CD14-positive monocyte (primary cell): Measurements from ENCODE around the gene IL18RAP. TPM values are rescaled to one million over a fixed set of nuclear protein-coding genes. Genes with fewer than 3 reads are reported as not detected.

Source experiments
- DNase-seq, 3 donors: peaks; one replicate each; pipeline ENCODE4 v3.0.0-alpha.2; 2011 to 2022
- H2AFZ ChIP-seq: 2 replicates; pipeline ENCODE4 v1.6.0; 2012; ENCODE audit warnings: mild to moderate bottlenecking, low read depth, low read length, inconsistent platforms; ENCODE audit not compliant: insufficient read depth, poor library complexity, severe bottlenecking
- H3K27ac ChIP-seq, 2 donors: 1 replicate in 1 of 2; 2 replicates in 1 of 2; pipeline ENCODE4 v1.5.1; 2012 to 2013; ENCODE audit warnings: low read length in 2 of 2, control low read depth in 1 of 2, inconsistent platforms in 1 of 2, low read depth in 1 of 2, mild to moderate bottlenecking in 1 of 2
- H3K27me3 ChIP-seq, 2 donors: one replicate each; pipeline versions ENCODE4 v1.6.0 to v1.6.1; 2011 to 2013; ENCODE audit warnings: low read length in 2 of 2; ENCODE audit not compliant: control insufficient read depth in 2 of 2, insufficient read depth in 2 of 2
- H3K36me3 ChIP-seq, 2 donors: replicated peaks in 1 of 2; 1 replicate in 1 of 2; 2 replicates in 1 of 2; pipeline versions ENCODE4 v1.5.1 to v1.6.1; 2012 to 2013; ENCODE audit warnings: low read length in 2 of 2, control low read depth in 1 of 2, inconsistent platforms in 1 of 2, mild to moderate bottlenecking in 1 of 2; ENCODE audit not compliant: insufficient read depth in 2 of 2, control insufficient read depth in 1 of 2
- H3K4me1 ChIP-seq, 2 donors: 1 replicate in 1 of 2; 2 replicates in 1 of 2; pipeline versions ENCODE4 v1.5.1 to v1.6.1; 2012 to 2013; ENCODE audit warnings: low read length in 2 of 2, control low read depth in 1 of 2, inconsistent platforms in 1 of 2, mild to moderate bottlenecking in 1 of 2, moderate library complexity in 1 of 2; ENCODE audit not compliant: insufficient read depth in 2 of 2, control insufficient read depth in 1 of 2
- H3K4me2 ChIP-seq: replicated peaks from 2 replicates; pipeline ENCODE3; 2012; ENCODE audit warnings: low read length, moderate library complexity, mild to moderate bottlenecking; ENCODE audit not compliant: poor library complexity, severe bottlenecking; ENCODE audit errors: extremely low read depth
- H3K4me3 ChIP-seq, 3 experiments: fragments of 200-600 bp in 1 of 3; sonication (generic) in 1 of 3; replicated peaks in 1 of 3; 1 replicate in 2 of 3; 2 replicates in 1 of 3; pipeline ENCODE4 v1.5.1; 2011 to 2013; ENCODE audit warnings: low read length in 3 of 3, mild to moderate bottlenecking in 3 of 3, control low read depth in 2 of 3, low read depth in 2 of 3, inconsistent platforms in 1 of 3, moderate library complexity in 1 of 3
- H3K79me2 ChIP-seq: 2 replicates; pipeline ENCODE4 v1.6.0; 2012; ENCODE audit warnings: mild to moderate bottlenecking, control low read depth, inconsistent platforms, low read length, moderate library complexity; ENCODE audit not compliant: insufficient read depth
- H3K9ac ChIP-seq: 2 replicates; pipeline ENCODE4 v1.6.0; 2017; ENCODE audit warnings: low read length, mild to moderate bottlenecking; ENCODE audit not compliant: insufficient read depth, poor library complexity, severe bottlenecking
- H3K9me3 ChIP-seq, 2 donors: replicated peaks in 1 of 2; 1 replicate in 1 of 2; 2 replicates in 1 of 2; pipeline versions ENCODE4 v1.5.1 to v1.6.1; 2012 to 2013; ENCODE audit warnings: low read length in 2 of 2, control low read depth in 1 of 2; ENCODE audit not compliant: control insufficient read depth in 1 of 2, insufficient read depth in 1 of 2
- H4K20me1 ChIP-seq: 2 replicates; pipeline ENCODE4 v1.6.0; 2012; ENCODE audit warnings: mild to moderate bottlenecking, low read length, control low read depth, moderate library complexity; ENCODE audit not compliant: insufficient read depth
- H3K27ac Mint-ChIP-seq, 7 donors: one replicate each; pipeline ENCODE4 v1.8.0; 2020; ENCODE audit warnings: mild to moderate bottlenecking in 7 of 7, mixed read lengths in 7 of 7, moderate library complexity in 6 of 7, inconsistent platforms in 2 of 7
- H3K27me3 Mint-ChIP-seq, 3 donors: one replicate each; pipeline ENCODE4 v1.8.0; 2021 to 2022; ENCODE audit warnings: low read depth in 3 of 3, mild to moderate bottlenecking in 3 of 3, mixed read lengths in 3 of 3, moderate library complexity in 3 of 3, inconsistent platforms in 1 of 3
- H3K36me3 Mint-ChIP-seq, 2 donors: one replicate each; pipeline ENCODE4 v1.8.0; 2020; ENCODE audit warnings: mixed read lengths in 2 of 2, inconsistent platforms in 1 of 2, mild to moderate bottlenecking in 1 of 2
- H3K4me1 Mint-ChIP-seq: one replicate; pipeline ENCODE4 v1.8.0; 2020; ENCODE audit warnings: mild to moderate bottlenecking, mixed read lengths
- H3K4me3 Mint-ChIP-seq, 2 donors: one replicate each; pipeline ENCODE4 v1.8.0; 2020; ENCODE audit warnings: mild to moderate bottlenecking in 2 of 2, mixed read lengths in 2 of 2, moderate library complexity in 1 of 2
- H3K9me3 Mint-ChIP-seq, 7 donors: one replicate each; pipeline ENCODE4 v1.8.0; 2020 to 2022; ENCODE audit warnings: mixed read lengths in 7 of 7, mild to moderate bottlenecking in 6 of 7, moderate library complexity in 6 of 7, inconsistent platforms in 2 of 7
- CTCF ChIP-seq: fragments of 200-600 bp; IDR thresholded peaks from one replicate; pipeline ENCODE4 v1.8.0; 2022; ENCODE audit warnings: antibody characterized with exemption, mild to moderate bottlenecking
- WGBS: methylation state at CpG from one replicate; pipeline ENCODE4 v1.1.5; 2013; ENCODE audit warnings: missing lambda C conversion rate; ENCODE audit not compliant: insufficient coverage; 5-methylcytosine and 5-hydroxymethylcytosine counted together
- intact Hi-C, 2 donors: fragments of 100-400 bp; cut with micrococcal nuclease; formaldehyde crosslinking; loops; one replicate each; pipeline versions ENCODE4 v1.15.0 to v1.15.1; 2023
- polyA plus RNA-seq, 3 donors: library from polyadenylated mRNA; depleted of rRNA in 1 of 3; unstranded in 2 of 3; stranded (reverse) in 1 of 3; fragments of 300-500 nt in 2 of 3; fragments of >200 nt in 1 of 3; fragmentation: Illumina TruSeq in 2 of 3; gene quantifications; 1 replicate in 2 of 3; 2 replicates in 1 of 3; pipeline ENCODE4 v1.2.3, GENCODE V29; 2012 to 2021

The IL18RAP gene
- polyA plus RNA-seq, 3 donors, result 0.24 TPM; not detected in 2

GRCh38 chr2:102383722-102384121 is 39.2 kb upstream of the IL18RAP start:
- Mint-ChIP-seq H3K36me3 (no peaks in the 10 kb centered on the region), H3K27me3 (peaks cover 0 to 3% (median 3%) of the 10 kb centered on the region in 3 donors), H3K9me3 (peaks cover 10 to 29% (median 19%) of the 10 kb centered on the region in 7 donors), H3K4me3 (no peak overlapping the region), H3K27ac (no peak overlapping the region), H3K4me1 (no peaks in the 10 kb centered on the region)
- no peaks in the 10 kb centered on the region for H3K79me2 ChIP-seq
- no peak for TF ChIP-seq CTCF
- DNase-seq, result no peak
- H3K4me3 ChIP-seq, result no peak overlapping the region
- no peaks in the 10 kb centered on the region for H4K20me1 ChIP-seq
- H2AFZ ChIP-seq, result no peak overlapping the region
- H3K4me1 ChIP-seq, result no peaks in the 10 kb centered on the region
- H3K27ac ChIP-seq, result no peak overlapping the region
- H3K9ac ChIP-seq, result no peak overlapping the region
- intact Hi-C loops, result no loop called here
- no peaks in the 10 kb centered on the region for H3K36me3 ChIP-seq
- H3K9me3 ChIP-seq, result peaks cover 12 to 16% of the 10 kb centered on the region in 2 donors
- no peak overlapping the region for H3K4me2 ChIP-seq
- H3K27me3 ChIP-seq, result no peaks in the 10 kb centered on the region

- no peaks in the 10 kb centered on the region for H3K36me3 ChIP-seq
- Mint-ChIP-seq H3K4me1 (no peaks in the 10 kb centered on the region), H3K27me3 (no peaks in the 10 kb centered on the region), H3K9me3 (peaks cover 9 to 26% (median 19%) of the 10 kb centered on the region in 7 donors), H3K36me3 (no peaks in the 10 kb centered on the region), H3K27ac (no peak overlapping the region), H3K4me3 (no peak overlapping the region)
- no peaks in the 10 kb centered on the region for H4K20me1 ChIP-seq
- H2AFZ ChIP-seq, result no peak overlapping the region
- WGBS, result no CpG with 5 or more reads among the region's 1 CpG
- H3K9me3 ChIP-seq, result peaks cover 12% of the 10 kb centered on the region in 2 donors
- no peak overlapping the region for H3K4me2 ChIP-seq
- intact Hi-C loops, result no loop called here
- DNase-seq, result no peak
- H3K4me3 ChIP-seq, result no peak overlapping the region
- no peaks in the 10 kb centered on the region for H3K4me1 ChIP-seq
- no peaks in the 10 kb centered on the region for H3K79me2 ChIP-seq
- no peaks in the 10 kb centered on the region for H3K27me3 ChIP-seq
- no peak overlapping the region for H3K9ac ChIP-seq
- TF ChIP-seq CTCF, result no peak
- H3K27ac ChIP-seq, result no peak overlapping the region
Measured at GRCh38 chr2:102385522-102385921, 37.4 kb upstream of the IL18RAP start.
